ENCODE measurements around the gene RBM47.
A peak's percentile ranks its signal among the peaks of the same experiment; 100 is the strongest.
"Not testable (repeated sequence)": the region's sequence is repeated elsewhere in the genome, so short reads cannot be mapped to it uniquely, and the experiment has no call there.

The RBM47 gene

GRCh38 chr4:40562208-40562607 is 67.5 kb downstream of the RBM47 start:
- no peak for DNase-seq
- ATAC-seq = no peak

GRCh38 chr4:40561543-40562177 is 68.0 kb downstream of the RBM47 start:
- not testable (repeated sequence) for DNase-seq, ATAC-seq

- ATAC-seq (peak; percentile 57), DNase-seq (no peak)
Observed at GRCh38 chr4:40559585-40560465, 69.8 kb downstream of the RBM47 start.

DNA sequence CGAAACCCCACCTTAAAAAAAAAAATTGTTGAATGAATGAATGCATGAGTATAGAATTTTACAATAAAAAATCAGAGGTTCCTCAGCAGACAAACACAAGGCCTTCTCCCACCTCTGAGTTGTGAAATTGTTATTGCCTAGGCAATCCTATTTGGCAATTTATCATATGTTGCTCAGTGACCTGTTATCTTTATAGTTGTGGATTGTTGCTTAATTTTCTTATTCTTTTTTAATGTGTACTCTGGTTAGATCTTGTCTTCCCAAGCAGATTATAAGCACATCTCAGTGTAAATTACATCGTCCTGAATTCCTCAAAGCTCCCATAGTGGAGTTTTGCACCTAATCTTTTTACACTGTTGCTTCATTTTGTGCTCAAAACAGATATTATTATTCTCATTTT is 71.9 kb downstream of the RBM47 start:
- DNase-seq = no peak
- ATAC-seq = no peak

DNA sequence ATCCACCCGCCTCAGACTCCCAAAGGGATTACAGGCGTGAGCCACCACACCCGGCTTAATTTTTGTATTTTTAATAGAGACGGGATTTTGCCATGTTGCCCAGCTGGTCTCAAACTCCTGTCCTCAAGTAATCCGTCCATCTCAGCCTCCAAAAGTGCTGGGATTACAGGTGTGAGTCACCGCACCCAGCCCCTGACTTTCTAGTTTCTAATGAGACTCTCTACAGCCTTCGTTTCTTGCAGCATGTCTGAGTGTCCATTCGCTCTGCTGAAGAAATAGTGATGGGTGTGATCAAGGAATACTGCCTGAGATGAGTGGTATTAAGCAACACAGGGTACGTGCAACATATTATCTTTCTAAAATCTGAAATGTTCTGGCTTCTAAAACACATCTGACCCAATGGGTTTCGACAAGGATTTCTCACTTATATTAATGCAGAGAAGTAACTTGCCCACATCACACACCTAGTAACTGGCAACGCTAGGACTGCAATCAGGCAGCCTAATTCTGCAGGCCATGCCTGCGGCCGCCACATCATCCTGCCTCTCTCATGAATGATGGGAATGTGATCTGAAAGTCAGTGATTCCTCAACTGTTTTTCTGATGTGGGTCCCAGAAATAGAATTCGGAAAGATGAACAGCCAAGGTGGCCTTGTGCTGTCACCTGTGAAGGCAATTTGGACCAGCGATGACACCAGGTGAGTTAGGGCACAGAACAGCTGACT is 74.3 kb downstream of the RBM47 start:
- ATAC-seq = no peak
- DNase-seq = no peak

GRCh38 chr4:40554641-40555040 is 75.0 kb downstream of the RBM47 start:
- DNase-seq, ATAC-seq: not testable (repeated sequence)

- ATAC-seq = no peak
- no peak for DNase-seq
Observed at GRCh38 chr4:40553995-40554394, 75.7 kb downstream of the RBM47 start.

GRCh38 chr4:40552536-40552935 is 77.1 kb downstream of the RBM47 start:
- ATAC-seq (no peak), DNase-seq (no peak)

DNA sequence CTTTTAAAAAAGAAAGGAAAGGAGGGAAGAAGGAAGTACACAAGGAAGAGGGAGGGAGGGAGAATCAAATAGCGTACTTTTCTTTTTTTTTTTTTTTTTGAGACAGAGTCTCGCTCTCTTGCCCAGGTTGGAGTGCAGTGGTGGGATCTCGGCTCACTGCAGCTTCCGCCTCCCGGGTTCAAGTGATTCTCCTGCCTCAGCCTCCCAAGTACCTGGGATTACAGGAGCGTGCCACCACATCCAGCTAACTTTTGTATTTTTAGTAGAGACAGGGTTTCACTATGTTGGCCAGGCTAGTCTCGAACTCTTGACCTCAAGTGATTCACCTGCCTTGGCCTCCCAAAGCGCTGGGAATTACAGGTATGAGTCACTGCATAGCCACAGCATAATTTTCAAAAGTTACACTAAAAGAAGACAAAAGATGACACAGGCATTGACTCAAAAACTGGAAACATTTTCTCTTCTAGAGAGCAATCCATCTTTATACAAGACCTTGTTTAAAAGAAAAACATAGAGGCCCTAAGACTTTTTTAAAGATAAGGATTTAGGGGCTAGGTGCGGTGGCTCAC is 78.0 kb downstream of the RBM47 start:
- ATAC-seq (peak; percentile 26), DNase-seq (peak; percentile 25)

DNA sequence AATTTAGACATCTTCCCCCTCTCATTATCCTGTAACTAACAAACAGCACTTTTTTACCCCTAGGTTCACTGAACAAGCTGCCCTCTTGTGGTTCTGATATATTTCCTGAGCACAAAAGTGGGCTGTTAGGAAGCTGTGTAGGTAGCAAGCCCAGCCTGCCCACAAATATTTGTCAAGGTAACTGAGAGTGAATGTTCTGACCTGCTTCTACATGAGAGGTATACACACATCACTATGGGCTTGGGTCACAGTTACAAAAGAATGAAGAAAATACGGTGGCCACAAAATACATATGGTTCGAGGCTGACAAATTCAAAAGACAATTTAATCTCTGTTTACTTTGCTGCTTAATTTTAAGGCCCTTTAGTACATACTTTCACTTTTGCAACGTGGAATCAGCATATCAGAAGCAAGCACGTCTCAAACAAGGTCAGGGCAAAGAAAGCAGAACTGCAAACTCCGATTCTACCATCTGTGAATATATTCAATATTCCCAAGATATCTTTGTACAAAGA is 78.7 kb downstream of the RBM47 start:
- no peak for ATAC-seq
- DNase-seq = no peak

DNA sequence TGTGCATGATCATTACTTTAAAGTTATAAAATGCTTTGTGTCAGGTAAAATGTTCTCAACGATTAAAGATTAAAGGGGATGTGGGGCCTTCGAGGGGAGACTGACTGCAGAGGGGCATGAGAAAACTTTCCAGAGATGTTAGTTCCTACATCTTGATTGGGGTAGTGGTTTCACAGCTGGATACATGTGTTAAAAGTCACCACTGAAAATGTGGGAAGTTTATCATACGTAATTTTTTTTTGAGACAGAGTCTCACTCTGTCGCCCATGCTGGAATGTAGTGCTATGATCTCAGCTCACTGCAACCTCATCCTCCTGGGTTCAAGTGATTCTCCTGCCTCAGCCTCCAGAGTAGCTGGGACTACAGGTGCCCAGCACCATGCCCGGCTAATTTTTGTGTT is 79.5 kb downstream of the RBM47 start:
- DNase-seq (no peak), ATAC-seq (no peak)

- DNase-seq (no peak), ATAC-seq (no peak)
Observed at GRCh38 chr4:40548256-40548655, 81.4 kb downstream of the RBM47 start.

DNA sequence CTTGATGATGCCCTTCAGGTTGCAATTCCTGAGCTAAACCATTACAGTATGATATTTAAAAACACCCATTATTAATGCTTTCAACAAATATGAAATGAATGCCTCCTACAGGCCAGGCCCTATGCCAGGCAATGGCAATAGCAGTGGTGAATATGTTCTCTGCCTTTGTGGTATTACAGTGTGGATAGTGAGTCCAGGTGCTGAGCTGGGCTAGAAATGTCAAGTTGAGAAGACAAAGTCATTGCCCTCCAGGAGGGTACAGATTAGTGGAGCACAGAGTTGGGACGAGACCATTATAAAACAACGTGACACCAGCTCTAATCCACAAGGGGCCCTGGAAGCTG is 81.9 kb downstream of the RBM47 start:
- ATAC-seq = no peak
- no peak for DNase-seq

- ATAC-seq = no peak
- DNase-seq = no peak
Observed at GRCh38 chr4:40546969-40547788, 82.5 kb downstream of the RBM47 start.

DNA sequence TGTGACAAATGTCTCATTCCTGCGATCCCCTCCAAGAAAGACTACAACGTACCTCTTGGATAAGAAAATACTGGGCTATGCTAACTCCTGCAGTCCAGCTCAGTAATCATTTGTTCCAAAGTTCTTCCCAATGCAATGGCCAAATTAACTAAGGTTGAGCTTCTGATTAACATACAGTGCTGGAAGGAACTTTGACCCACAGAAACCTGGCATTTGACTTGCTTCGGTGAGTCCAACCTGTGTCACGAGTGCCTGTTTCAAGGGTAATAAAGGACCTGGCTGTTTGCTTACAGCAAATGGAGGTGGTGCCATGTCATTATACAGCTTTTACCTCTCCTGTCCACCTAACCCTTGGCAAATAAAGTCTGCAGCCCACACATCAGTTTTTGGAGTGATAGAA is 83.2 kb downstream of the RBM47 start:
- DNase-seq (no peak), ATAC-seq (no peak)

GRCh38 chr4:40545487-40545886 is 84.2 kb downstream of the RBM47 start:
- DNase-seq, ATAC-seq: not testable (repeated sequence)

DNA sequence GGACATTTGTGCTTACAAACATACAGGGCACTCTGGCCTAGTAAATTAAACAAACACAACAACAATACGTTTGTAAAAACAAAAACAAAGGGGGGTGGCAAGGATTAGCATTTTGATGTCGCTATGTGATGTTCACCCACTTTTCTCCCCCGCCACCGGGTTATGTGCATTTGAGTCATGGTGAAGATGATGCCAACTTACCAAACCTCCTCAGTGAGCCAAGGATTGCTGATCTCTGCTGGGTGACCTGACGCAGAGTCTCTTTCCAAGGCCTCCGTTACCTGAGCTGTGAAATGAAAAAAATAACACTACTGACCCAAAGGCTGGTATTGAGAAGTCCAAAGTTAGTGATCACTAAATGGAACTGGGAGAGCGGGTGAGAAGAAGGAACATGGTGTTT is 85.4 kb downstream of the RBM47 start:
- ATAC-seq = no peak

DNA sequence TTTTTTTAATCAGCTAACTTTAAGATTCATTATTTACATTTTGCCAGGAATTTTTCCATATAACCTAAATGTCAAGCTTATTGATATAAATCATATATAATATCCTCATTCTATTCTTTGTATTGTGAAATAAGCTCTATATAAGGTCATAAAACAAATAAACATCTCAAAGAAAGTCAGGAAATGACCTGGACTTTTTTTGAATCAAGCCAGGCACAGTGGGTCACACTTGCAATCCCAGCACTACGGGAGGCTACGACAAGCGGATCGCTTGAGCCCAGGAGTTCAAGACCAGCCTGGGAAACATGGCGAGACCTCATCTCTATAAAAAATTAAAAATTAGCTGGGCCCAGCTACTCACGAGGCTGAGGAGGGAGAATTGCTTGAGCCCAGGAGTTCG is 88.9 kb downstream of the RBM47 start:
- DNase-seq = no peak
- ATAC-seq = no peak

More for the DNA sequence above, 85.4 kb downstream of the RBM47 start:
- DNase-seq = no peak

DNA sequence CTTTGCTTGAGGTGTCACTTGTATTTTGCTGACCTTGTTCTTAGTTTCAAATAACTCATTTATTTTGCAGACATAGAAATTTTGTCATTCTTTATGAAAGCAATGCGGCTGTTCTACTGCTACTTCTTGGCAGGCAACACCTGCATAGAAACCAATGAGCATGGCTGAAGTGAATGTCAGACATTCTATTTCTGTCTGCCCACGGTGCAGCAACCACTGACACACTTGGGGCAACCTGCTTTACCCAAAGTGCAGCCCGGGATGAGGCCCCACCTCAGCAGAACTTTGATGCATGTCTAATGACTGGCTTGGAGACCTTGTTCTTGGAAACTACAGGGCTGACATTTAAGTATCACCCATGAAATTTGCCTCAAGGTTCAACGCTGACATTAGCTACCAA is 93.6 kb downstream of the RBM47 start:
- DNase-seq = no peak
- ATAC-seq = no peak

DNA sequence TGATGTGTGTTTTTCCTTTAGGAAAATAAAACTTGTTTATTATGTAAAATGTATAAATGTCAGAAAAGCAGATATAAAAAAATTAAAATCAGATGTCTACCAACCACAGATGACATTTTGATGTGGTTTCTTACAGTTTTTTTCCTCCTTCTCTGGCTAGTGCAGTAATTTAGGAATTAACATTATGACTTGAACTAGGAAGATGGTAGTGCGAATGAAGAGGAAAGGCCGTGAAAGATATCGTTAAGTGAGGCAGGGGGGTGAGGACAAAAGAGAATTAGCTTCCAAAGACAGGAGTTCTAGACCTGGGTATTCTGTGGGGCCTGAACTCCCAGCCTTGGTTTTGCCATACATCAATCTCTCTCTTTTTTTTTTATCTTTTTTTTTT is 98.0 kb downstream of the RBM47 start:
- DNase-seq = no peak
- peak; percentile 65 for ATAC-seq

- DNase-seq = no peak
- ATAC-seq = peak; percentile 36
Observed at GRCh38 chr4:40530961-40531635, 98.6 kb downstream of the RBM47 start.

Measured in stimulated activated naive CD8-positive, alpha-beta T cell treated with anti-CD3 and anti-CD28 coated beads, Interleukin-15, Interleukin-2, amounts not matched to agents 100 U/mL and 50 U/mL, for 24 hours (primary cell).